GM12891 (cell line): ENCODE data around the gene POLR1A.

ENCODE experiments used
- POLR2A ChIP-seq: IDR thresholded peaks from 2 replicates; pipeline ENCODE4 v1.6.1; 2011; ENCODE audit warnings: low read depth, low read length, control low read depth
- POLR2AphosphoS5 ChIP-seq: IDR thresholded peaks from 2 replicates; pipeline ENCODE4 v1.6.1; 2011; ENCODE audit warnings: low read depth, low read length, control low read depth

GRCh38 chr2:86062043-86062442 lies 43.6 kb downstream of the POLR1A start:
- TF ChIP-seq POLR2A (no peak), POLR2AphosphoS5 (no peak)
